HEK293 (cell line): Measurements from ENCODE around the gene NOTCH3.
A peak's percentile ranks its signal among the peaks of the same experiment; 100 is the strongest.

ENCODE experiments used
- HOXC10 ChIP-seq: sonication (generic); formaldehyde crosslinking; IDR thresholded peaks from 2 replicates; pipeline ENCODE4 v1.8.1; 2023; ENCODE audit warnings: mild to moderate bottlenecking, missing genetic modification reagents
- OSR2 ChIP-seq: fragments of 450-650 bp; formaldehyde crosslinking; IDR thresholded peaks from 2 replicates; pipeline ENCODE4 v1.5.1; 2016; ENCODE audit warnings: missing biosample characterization, missing genetic modification characterization
- PRDM1 ChIP-seq: fragments of 450-650 bp; formaldehyde crosslinking; IDR thresholded peaks from 2 replicates; pipeline ENCODE4; 2016; ENCODE audit warnings: missing biosample characterization, missing genetic modification characterization
- RBAK ChIP-seq: fragments of 450-650 bp; formaldehyde crosslinking; IDR thresholded peaks from 2 replicates; pipeline ENCODE4 v1.5.1; 2016; ENCODE audit warnings: missing biosample characterization, missing genetic modification characterization
- REPIN1 ChIP-seq: fragments of 450-650 bp; formaldehyde crosslinking; IDR thresholded peaks from 2 replicates; pipeline ENCODE4 v1.5.1; 2017; ENCODE audit warnings: missing biosample characterization, missing genetic modification characterization, low read depth
- SP3 ChIP-seq: fragments of 450-650 bp; formaldehyde crosslinking; IDR thresholded peaks from 2 replicates; pipeline ENCODE4 v1.5.1; 2016; ENCODE audit warnings: missing biosample characterization, missing genetic modification characterization
- SP7 ChIP-seq: fragments of 450-650 bp; formaldehyde crosslinking; IDR thresholded peaks from 2 replicates; pipeline ENCODE4 v1.5.1; 2016; ENCODE audit warnings: missing biosample characterization, missing genetic modification characterization
- TRIM28 ChIP-seq: IDR thresholded peaks from 2 replicates; pipeline ENCODE4 v1.6.1; 2011; ENCODE audit warnings: low read length, control low read depth, borderline replicate concordance
- ZBTB17 ChIP-seq: fragments of 450-650 bp; formaldehyde crosslinking; IDR thresholded peaks from 2 replicates; pipeline ENCODE4 v1.5.1; 2016; ENCODE audit warnings: missing biosample characterization, missing genetic modification characterization
- ZBTB21 ChIP-seq: fragments of 450-650 bp; formaldehyde crosslinking; IDR thresholded peaks from 2 replicates; pipeline ENCODE4 v1.5.1; 2017; ENCODE audit warnings: missing biosample characterization, missing genetic modification characterization
- ZBTB44 ChIP-seq: fragments of 450-650 bp; IDR thresholded peaks from 2 replicates; pipeline ENCODE4 v1.5.1; 2018; ENCODE audit warnings: missing biosample characterization, mild to moderate bottlenecking, missing genetic modification characterization
- ZBTB6 ChIP-seq: fragments of 450-650 bp; formaldehyde crosslinking; IDR thresholded peaks from 2 replicates; pipeline ENCODE4 v1.5.1; 2017; ENCODE audit warnings: missing biosample characterization, missing genetic modification characterization
- ZBTB7A ChIP-seq: fragments of 450-650 bp; formaldehyde crosslinking; IDR thresholded peaks from 2 replicates; pipeline ENCODE4 v1.5.1; 2016; ENCODE audit warnings: low read depth, missing biosample characterization, missing genetic modification characterization
- ZFP3 ChIP-seq: fragments of 450-650 bp; formaldehyde crosslinking; IDR thresholded peaks from 2 replicates; pipeline ENCODE4 v1.5.1; 2016; ENCODE audit warnings: low read depth, missing biosample characterization, missing genetic modification characterization
- ZIC2 ChIP-seq: fragments of 450-650 bp; formaldehyde crosslinking; IDR thresholded peaks from 2 replicates; pipeline ENCODE4 v1.5.1; 2016; ENCODE audit warnings: missing biosample characterization, missing genetic modification characterization
- ZNF121 ChIP-seq: fragments of 450-650 bp; formaldehyde crosslinking; IDR thresholded peaks from 2 replicates; pipeline ENCODE4 v1.5.1; 2016; ENCODE audit warnings: missing biosample characterization, missing genetic modification characterization
- ZNF132 ChIP-seq: fragments of 450-650 bp; formaldehyde crosslinking; IDR thresholded peaks from 2 replicates; pipeline ENCODE4 v1.5.1; 2017; ENCODE audit warnings: missing biosample characterization, missing genetic modification characterization, borderline replicate concordance
- ZNF202 ChIP-seq: fragments of 450-650 bp; formaldehyde crosslinking; IDR thresholded peaks from 2 replicates; pipeline ENCODE4 v1.5.1; 2016; ENCODE audit warnings: missing biosample characterization, missing genetic modification characterization, borderline replicate concordance
- ZNF211 ChIP-seq: fragments of 450-650 bp; formaldehyde crosslinking; IDR thresholded peaks from 2 replicates; pipeline ENCODE4 v1.5.1; 2016; ENCODE audit warnings: low read depth, missing biosample characterization, missing genetic modification characterization
- ZNF23 ChIP-seq: fragments of 450-650 bp; formaldehyde crosslinking; IDR thresholded peaks from 2 replicates; pipeline ENCODE4 v1.5.1; 2016; ENCODE audit warnings: missing biosample characterization, missing genetic modification characterization, borderline replicate concordance
- ZNF280C ChIP-seq: fragments of 450-650 bp; formaldehyde crosslinking; IDR thresholded peaks from 2 replicates; pipeline ENCODE4 v1.5.1; 2016; ENCODE audit warnings: missing biosample characterization, missing genetic modification characterization
- ZNF324 ChIP-seq: fragments of 450-650 bp; formaldehyde crosslinking; IDR thresholded peaks from 2 replicates; pipeline ENCODE4 v1.5.1; 2016; ENCODE audit warnings: missing biosample characterization, missing genetic modification characterization
- ZNF404 ChIP-seq: fragments of 450-650 bp; formaldehyde crosslinking; IDR thresholded peaks from 2 replicates; pipeline ENCODE4 v1.5.1; 2017; ENCODE audit warnings: missing biosample characterization, missing genetic modification characterization
- ZNF423 ChIP-seq: fragments of 450-650 bp; formaldehyde crosslinking; IDR thresholded peaks from 2 replicates; pipeline ENCODE4 v1.5.1; 2016; ENCODE audit warnings: missing biosample characterization, missing genetic modification characterization
- ZNF48 ChIP-seq: fragments of 450-650 bp; formaldehyde crosslinking; IDR thresholded peaks from 2 replicates; pipeline ENCODE4 v1.5.1; 2016; ENCODE audit warnings: missing biosample characterization, missing genetic modification characterization
- ZNF488 ChIP-seq: fragments of 450-650 bp; formaldehyde crosslinking; IDR thresholded peaks from 2 replicates; pipeline ENCODE4 v1.5.1; 2016; ENCODE audit warnings: missing biosample characterization, missing genetic modification characterization
- ZNF510 ChIP-seq: fragments of 450-650 bp; formaldehyde crosslinking; IDR thresholded peaks from 2 replicates; pipeline ENCODE4 v1.5.1; 2018; ENCODE audit warnings: mild to moderate bottlenecking, missing genetic modification characterization, missing biosample characterization; ENCODE audit not compliant: insufficient replicate concordance
- ZNF549 ChIP-seq: fragments of 450-650 bp; IDR thresholded peaks from 2 replicates; pipeline ENCODE4 v1.5.1; 2018; ENCODE audit warnings: missing biosample characterization, missing genetic modification characterization, mild to moderate bottlenecking, inconsistent platforms, moderate library complexity
- ZNF558 ChIP-seq: fragments of 450-650 bp; formaldehyde crosslinking; IDR thresholded peaks from 2 replicates; pipeline ENCODE4 v1.5.1; 2016; ENCODE audit warnings: missing biosample characterization, missing genetic modification characterization
- ZNF623 ChIP-seq: fragments of 450-650 bp; formaldehyde crosslinking; IDR thresholded peaks from 2 replicates; pipeline ENCODE4 v1.5.1; 2016; ENCODE audit warnings: missing biosample characterization, missing genetic modification characterization
- ZNF677 ChIP-seq: fragments of 450-650 bp; IDR thresholded peaks from 2 replicates; pipeline ENCODE4 v1.5.0; 2018; ENCODE audit warnings: missing biosample characterization, mild to moderate bottlenecking, missing genetic modification characterization, moderate library complexity
- ZNF701 ChIP-seq: fragments of 450-650 bp; formaldehyde crosslinking; IDR thresholded peaks from 2 replicates; pipeline ENCODE4 v1.5.1; 2016; ENCODE audit warnings: missing biosample characterization, missing genetic modification characterization
- ZNF704 ChIP-seq: fragments of 450-650 bp; formaldehyde crosslinking; IDR thresholded peaks from 2 replicates; pipeline ENCODE4 v1.5.1; 2016; ENCODE audit warnings: missing biosample characterization, missing genetic modification characterization
- ZNF747 ChIP-seq: fragments of 450-650 bp; formaldehyde crosslinking; IDR thresholded peaks from 2 replicates; pipeline ENCODE4 v1.5.1; 2016; ENCODE audit warnings: missing biosample characterization, missing genetic modification characterization
- ZNF830 ChIP-seq: fragments of 450-650 bp; IDR thresholded peaks from 2 replicates; pipeline ENCODE4 v1.5.0; 2018; ENCODE audit warnings: missing biosample characterization, missing genetic modification characterization, low read depth, mild to moderate bottlenecking, moderate library complexity

NOTCH3 gene

GRCh38 chr19:15195371-15196334 lies 5.1 kb downstream of the NOTCH3 start (continued):
- TF ChIP-seq ZBTB7A (tag by site-specific recombination) (no peak), ZNF558 (no peak), ZIC2 (tag by site-specific recombination) (no peak), ZNF423 (tag by site-specific recombination) (no peak), ZNF510 (tag by site-specific recombination) (no peak), RBAK (no peak), ZNF202 (tag by site-specific recombination) (no peak), ZNF830 (tag by site-specific recombination) (no peak), ZNF121 (tag by site-specific recombination) (no peak), TRIM28 (no peak), ZNF701 (no peak), ZNF23 (tag by site-specific recombination) (no peak), SP3 (peak; percentile 60), ZNF404 (tag by site-specific recombination) (no peak), ZNF549 (tag by site-specific recombination) (no peak), ZBTB44 (tag by site-specific recombination) (0 out of 2 replicates have a peak, but pooled peaks have one; percentile 16), ZBTB17 (tag by site-specific recombination) (no peak), SP7 (0 out of 2 replicates have a peak, but pooled peaks have one; percentile 34), ZNF704 (tag by site-specific recombination) (no peak), ZFP3 (tag by site-specific recombination) (no peak), ZNF280C (tag by site-specific recombination) (no peak), PRDM1 (tag by site-specific recombination) (no peak), ZNF747 (tag by site-specific recombination) (no peak), HOXC10 (CRISPR knock-in tag) (no peak), ZNF132 (tag by site-specific recombination) (no peak), ZNF677 (tag by site-specific recombination) (no peak), ZBTB6 (tag by site-specific recombination) (no peak), ZNF211 (no peak), OSR2 (no peak), ZNF488 (no peak), ZNF48 (tag by site-specific recombination) (no peak), ZBTB21 (tag by site-specific recombination) (no peak), ZNF623 (tag by site-specific recombination) (no peak), ZNF324 (tag by site-specific recombination) (no peak), REPIN1 (tag by site-specific recombination) (no peak)
